Inferior parietal cortex (tissue), 1 donor: ENCODE data around the gene GABBR1.

ENCODE experiments used
- DNase-seq: peaks from one replicate; pipeline ENCODE4 v3.0.0-alpha.2; 2016; ENCODE audit errors: extremely low spot score

GABBR1 gene

GRCh38 chr6:29653452-29654038 is 20.6 kb upstream of the GABBR1 start:
- DNase-seq: peak; percentile 89

- DNase-seq: no peak
These were observed 19.2 kb upstream of the GABBR1 start for GRCh38 chr6:29652198-29652584.

GRCh38 chr6:29651413-29652197 is 18.6 kb upstream of the GABBR1 start:
- DNase-seq: peak; percentile 69

DNA sequence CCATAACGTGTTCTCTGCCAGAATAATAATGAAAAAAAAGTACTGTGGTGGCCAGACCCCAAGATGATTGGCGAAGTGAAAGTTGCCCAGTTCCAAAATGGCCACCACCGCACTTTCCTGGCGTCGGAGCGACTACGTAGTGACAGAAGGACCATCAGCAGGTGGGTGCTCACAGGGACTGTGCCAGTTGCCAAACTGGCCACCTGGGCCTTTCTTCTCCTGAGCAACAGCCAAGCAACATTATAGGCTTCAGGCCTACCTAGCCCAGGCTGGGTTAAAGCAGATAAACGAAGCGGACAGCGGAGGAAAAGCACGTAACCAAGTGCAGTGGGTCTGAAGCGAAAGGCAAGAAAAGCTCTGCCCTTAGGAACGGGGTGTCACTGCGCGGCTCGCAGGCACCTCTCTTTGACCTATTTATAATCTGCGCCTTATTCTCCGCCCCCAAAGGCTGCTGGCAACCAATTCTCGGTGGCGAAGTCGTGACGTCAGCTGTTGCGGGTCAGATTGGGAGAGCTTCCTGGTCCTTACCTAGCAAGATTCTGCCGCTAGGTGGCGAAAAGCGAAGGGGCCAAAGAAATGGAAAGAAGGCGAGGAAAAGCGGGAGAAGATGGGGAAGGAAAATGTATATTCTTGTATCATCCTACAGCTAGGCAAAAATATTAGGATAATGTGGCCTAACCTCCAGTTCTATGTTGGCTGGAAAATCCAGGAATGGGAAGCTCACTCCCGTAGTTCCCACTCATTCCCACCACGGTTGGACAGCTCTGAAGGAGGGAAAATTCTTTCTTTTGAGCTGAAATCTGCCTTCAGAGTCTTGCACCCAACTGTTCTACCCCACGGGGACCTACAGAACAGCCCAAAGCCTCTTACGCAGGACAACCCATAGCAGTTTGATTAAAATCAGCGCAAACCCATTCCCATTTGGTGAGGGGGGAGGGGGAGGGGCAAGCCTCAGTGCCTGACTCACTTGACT is 17.0 kb upstream of the GABBR1 start:
- DNase-seq: peak; percentile 100

DNA sequence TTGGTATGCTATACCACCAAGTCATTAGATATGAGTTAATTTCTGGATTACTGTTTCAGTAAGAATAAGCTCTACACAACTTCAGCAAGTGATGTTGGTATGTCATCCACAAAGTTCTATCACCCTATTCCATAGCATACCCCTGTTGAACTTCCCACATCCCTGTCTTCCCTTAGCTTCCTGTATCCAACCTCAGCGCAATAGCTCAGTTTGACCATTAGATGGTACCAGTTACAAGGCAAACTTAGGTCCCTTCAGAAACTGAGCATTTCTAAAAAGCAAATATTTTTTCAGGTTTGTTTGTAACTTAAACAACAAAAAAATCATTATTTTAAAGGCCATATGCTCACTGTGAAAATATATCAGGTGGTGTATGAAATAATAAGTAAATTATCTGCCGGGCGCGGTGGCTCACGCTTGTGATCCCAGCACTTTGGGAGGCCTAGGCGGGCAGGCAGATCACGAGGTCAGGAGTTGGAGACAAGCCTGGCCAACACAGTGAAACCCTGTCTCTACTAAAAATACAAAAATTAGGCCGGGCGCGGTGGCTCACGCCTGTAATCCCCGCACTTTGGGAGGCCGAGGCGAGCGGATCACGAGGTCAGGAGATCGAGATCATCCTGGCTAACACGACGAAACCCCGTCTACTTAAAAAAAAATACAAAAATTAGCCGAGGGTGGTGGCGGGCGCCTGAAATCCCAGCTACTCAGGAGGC is 15.1 kb upstream of the GABBR1 start:
- no peak for DNase-seq

DNA sequence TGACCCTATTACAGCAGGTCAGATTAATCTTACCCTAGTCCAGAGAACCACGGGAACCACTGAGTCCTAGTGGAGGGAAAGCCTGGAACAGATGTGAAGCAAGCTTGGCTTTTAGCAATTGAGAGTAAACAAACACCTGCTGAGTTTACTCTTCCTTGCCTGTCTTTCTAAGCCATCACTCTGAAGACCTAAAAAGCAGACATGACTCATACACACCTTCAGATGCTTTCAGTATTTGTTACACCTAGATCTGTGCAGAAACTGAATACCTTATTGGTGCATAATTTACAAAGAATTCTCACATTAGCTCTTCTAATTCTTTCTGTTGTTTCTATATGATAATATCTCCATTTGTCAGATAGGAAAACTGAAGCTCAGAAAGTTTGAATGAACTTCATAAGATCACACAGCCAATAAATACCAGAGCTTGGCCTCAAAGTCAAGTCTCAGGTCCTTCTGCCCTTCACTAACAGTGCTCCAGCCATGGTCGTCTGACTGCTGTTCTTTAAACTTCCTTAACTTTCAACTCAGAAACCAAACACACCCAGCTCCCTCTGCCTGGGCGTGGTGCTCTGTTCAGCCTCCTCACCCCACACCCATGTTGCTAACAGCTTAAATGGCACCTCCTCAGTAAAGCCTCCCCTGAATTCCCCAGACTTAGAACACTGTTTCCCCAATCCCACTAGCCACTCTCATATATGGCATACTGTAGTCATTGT is 8.6 kb upstream of the GABBR1 start:
- no peak for DNase-seq

GRCh38 chr6:29637247-29637646 is 4.3 kb upstream of the GABBR1 start:
- no peak for DNase-seq

DNA sequence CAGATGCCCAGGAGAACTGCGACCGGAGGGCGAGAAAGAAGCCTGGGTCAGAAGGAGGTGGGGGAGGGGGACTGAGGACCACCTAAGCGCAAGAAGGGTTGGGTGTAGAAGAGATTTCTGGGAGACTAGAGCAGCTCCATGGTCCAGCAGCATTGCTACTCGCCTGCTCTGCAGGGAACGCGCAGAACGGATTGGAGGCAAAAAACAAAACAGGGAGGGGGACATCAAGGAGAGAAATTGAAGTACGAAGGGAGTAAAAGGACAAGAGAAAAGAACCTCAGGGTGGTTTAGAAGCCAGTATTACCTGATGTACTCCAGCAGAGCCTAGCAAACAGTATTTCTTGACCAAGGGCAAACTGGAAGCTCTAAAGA is 537 bp upstream of the GABBR1 start:
- DNase-seq: no peak

DNA sequence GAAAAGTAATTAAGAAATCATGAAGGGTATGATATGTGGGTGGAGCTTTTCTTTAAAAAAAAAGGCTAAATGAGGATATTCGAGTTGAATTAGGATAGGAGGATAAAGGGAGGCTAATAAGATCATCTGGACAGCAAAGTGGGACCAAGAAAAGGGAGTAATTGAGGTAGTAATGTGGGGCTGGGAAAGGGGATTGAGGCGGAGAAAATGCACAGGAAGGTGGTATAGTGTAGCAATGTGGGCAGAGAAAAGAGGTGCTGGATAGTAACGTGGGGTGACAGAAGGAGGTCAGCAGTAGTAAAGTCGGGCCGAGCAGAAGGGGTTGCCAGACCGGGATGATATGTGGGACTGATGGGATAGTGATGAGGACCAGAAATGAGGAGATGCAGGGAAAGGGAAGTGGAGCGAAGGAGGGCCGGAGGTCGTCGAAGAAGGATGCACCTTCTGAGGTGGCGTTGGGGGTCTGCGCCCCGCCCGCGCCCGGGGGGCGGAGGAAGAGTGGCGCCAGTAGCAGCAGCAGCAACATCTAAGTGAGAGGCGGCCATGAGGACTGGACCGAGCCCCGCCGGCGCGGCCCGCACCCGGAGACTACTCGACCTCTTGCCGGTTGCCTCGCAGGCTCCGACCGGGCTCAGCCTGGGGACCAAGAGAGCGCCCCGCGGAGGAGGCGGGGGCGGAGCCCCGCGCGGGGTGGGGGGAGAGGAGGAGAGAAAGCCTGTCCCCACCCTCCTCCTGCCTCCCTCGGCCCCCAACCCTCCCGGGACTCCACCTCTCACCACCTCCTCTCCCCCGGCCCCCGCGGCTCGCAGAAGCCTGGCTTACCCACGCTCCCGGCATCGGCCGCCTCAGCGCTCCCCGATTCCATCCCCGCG is 887 bp downstream of the GABBR1 start:
- no peak for DNase-seq

GRCh38 chr6:29631209-29631810 is 1.7 kb downstream of the GABBR1 start:
- DNase-seq: no peak

- no peak for DNase-seq
These were observed 2.7 kb downstream of the GABBR1 start for GRCh38 chr6:29630315-29630714.

- DNase-seq: no peak
These were observed 3.4 kb downstream of the GABBR1 start for GRCh38 chr6:29629571-29629970.

DNA sequence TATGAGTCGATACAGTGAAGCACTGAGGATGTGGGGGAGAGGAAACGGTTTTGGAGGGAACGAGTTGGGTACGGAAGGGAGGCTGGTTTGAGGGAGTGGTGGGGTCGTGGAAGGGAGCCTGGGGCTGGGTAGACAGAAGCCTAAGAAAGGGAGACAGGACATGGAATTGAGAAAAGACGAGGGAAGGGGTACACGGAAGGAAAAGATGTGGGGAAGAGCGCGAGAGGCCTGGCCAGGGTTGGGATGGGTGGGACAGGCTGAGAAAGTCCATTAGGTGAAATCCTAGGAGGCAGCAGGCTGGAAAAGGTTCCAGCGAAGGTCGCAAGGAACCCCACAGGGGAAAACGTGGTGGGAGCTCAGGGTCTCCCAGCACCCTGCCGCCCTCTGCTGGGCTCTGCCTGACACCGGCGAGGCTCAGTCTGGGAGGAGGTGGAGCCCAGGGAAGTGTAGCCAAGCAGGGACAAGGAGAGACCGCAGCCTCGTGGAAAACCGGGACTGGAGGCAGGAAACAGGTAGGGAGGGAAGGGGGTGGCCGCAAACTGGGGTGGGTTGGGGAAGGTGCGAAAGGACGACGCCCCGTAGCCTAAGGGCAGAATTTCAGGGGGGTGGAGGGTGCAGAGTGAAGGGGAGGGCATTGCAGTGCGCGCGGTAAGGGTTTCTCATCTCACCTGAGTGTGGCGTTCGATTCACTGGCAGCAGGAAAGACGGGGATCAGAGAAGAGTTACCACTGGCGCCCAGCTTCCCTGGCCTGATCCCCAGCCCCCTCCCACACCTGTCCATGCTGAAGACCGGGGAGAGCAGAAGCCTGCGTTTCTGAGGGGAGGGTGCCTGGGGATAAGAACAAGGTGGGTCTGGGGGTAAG is 4.3 kb downstream of the GABBR1 start:
- peak; percentile 78 for DNase-seq

DNA sequence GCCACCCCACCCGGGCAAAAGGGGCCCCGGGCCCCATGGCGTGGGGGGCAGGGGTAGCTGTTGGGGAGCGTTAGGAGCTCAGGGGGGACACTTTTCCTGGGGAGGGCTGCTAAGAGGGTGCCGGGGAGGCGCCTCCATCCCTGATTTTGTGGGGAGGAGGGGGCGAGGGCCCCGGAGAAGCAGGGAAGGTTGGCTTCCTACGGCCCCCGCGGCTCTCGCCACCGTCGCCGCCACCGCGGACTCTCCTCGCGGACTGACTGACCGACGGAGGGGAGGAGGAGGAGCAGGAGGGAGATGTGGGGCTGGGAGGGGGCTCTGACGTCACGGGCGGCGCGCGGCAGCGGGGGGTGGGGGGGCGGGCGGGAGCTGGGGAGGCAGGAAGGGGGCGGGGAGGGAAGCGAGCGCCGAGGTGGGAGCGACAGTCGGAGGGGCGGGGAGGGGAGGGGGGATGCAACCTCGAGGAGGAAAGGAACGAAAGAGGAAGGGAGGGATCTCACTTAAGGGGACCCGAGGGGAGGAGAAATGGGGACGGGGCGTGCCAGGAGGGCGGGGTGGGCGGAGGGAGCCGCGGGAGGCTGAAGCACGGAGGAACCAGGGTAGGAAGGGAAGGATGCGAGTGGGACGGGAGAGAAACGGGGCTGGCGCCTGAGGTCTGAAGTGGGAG is 5.1 kb downstream of the GABBR1 start:
- DNase-seq: no peak

DNA sequence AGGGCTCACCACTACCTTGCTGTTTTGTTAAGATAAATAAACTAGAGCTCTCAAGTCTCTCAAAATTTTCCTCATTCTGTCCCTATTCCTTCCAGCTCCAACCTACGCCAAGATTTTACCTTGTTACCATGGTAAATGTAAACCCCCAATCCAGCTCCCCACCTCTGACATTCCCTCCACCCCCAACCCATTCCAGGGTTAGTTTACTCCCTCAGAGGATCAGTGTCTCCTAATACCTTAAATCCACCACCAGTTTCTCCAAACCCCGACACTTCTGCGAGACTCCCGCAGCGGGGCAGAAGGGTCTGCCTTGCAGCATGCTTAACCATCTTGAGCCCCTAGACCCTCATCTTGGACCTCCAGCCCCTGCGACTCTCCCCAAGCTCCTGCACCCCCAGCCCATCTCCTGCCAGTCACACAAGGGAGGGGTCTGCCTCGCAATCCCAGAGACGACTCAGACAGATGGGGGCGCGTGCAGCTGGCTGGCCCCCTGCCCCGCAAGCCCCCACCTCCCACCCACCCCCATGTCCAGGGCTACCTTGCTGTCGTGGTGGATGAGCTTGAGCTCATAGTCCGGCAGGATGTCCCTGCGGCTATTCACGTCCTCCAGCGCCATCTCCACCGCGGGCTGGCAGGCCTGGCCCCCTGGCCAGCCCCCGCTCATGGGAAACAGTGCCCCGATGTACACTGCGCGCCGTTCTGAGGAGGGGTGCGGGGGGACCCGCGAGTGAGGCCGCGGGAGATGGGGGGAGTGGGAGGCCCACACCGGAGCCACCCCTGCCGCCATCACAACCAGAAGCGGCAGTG is 5.8 kb downstream of the GABBR1 start:
- DNase-seq: no peak

- no peak for DNase-seq
These were observed 7.5 kb downstream of the GABBR1 start for GRCh38 chr6:29625337-29625930.

GRCh38 chr6:29624520-29624961 is 8.4 kb downstream of the GABBR1 start:
- DNase-seq: no peak
